ENCODE measurements around the gene CDC42EP1.

DNA sequence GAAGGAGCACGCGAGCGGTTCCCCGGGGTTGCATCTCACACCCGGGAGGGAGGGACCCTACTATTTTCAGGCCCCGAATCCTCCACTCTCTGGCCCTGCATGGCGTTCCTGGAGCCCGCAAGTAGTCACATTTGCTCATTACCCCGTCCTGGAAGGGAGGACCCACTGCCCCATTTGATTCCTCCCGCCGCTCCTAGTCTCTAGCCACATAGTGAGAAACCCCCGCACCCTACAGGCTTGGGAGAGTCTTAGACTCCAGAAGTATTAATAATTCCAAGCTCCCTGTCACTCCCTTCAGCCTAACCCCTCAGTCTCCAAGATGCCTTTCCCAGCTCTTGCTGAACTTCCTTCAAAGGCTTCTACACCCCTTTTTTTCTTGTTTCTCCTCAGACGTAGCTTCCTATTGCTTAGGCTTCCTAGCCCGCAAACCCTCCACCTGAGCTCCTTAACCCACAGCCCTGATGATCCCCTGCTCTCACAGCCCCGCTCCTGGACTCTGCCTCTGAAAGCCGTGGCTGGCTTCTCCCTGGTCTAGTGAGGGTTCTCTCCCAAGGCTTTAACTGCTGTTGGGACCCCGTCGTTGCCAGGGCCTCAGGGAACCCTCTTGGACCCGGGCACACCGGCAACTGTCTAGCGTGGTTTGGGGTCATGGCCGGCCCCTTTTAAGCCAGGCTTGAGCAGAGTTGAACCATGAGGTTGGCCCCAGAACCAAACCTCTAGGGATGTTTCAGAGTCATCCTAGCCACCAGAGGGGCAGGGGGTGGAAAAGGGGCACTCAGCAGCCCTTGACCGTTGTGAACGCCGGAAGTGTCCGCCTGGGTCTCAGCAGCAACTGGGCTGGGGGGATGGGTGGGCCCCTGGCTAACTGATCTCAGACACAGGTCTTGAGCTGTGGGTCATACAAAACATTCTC is 49.2 kb downstream of the CDC42EP1 start:
- TF ChIP-seq BHLHE40 (IDR thresholded peaks at IDR 0.05; ENCODE audit: borderline replicate concordance) (no peak), ARNT (IDR thresholded peaks at IDR 0.05) (no peak), L3MBTL2 (conservative IDR thresholded peaks at IDR 0.05) (no peak), NFRKB (IDR thresholded peaks at IDR 0.05) (no peak), HDGF (IDR thresholded peaks at IDR 0.05; ENCODE audit: borderline replicate concordance) (no peak), SUZ12 (IDR thresholded peaks at IDR 0.05) (no peak), ZNF384 (IDR thresholded peaks at IDR 0.05) (no peak), FOXM1 (IDR thresholded peaks at IDR 0.05; ENCODE audit: borderline replicate concordance) (no peak), PKNOX1 (IDR thresholded peaks at IDR 0.05) (no peak), FOXK2 (IDR thresholded peaks at IDR 0.05) (no peak), FOXA1 (IDR thresholded peaks at IDR 0.05) (no peak)
